ENCODE data around the gene SNRNP48.

The SNRNP48 gene

GRCh38 chr6:7604003-7604402 lies 14.0 kb downstream of the SNRNP48 start:
- no peak for DNase-seq

DNA sequence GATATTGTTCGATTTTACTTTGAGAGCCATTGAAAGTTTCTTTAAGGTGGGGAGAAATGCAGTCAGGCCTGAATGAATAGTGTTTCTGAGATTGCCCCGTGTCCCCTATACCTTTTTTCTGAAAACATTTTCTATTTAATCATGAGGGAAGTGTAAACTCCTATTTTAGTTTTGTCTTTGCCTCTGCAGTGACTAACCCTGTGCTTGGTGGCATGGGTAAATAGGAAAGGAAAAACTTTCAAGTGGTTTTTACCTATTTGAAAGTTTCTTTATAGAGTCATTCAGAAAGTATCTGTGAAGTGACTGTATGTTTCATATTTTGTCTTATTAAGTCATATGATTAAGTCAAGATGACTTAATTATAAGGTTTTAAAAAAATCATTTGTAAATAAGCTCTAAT lies 14.5 kb downstream of the SNRNP48 start:
- no peak for DNase-seq

DNA sequence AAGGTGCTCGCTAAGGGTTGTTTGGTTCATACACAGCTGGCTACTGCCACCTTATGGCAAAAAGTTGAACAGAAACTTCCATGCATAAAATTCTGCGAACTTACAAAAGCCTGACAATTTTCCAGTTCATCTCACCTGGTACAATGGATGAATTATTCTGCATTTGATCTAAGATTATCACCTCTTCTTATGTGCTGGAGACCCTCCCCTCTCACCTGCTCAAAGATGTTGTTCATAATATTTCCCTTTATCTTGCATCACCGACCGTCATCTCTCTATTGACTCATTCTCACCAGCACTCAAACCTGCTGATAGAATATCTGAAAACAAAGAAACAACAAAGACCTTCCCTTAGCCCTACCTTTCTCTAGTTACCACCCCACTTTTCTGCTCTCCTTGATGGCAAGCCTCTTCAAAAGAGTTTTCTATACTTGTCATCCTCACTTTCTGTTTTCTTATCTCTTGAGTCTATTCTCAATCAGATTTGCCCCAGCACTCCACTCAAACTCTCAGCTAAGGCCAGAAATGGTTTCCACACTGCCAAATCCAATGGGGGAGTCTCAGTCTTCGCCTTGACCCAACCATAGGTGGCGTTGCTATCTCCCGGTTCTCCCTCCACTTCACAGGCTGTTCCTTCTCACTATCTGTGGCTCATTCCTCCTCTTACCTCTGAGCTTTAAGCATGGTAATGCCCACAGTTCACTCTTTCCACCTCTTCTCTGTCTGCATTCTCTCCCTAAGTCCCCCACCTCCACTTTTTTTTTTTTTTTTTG lies 25.8 kb downstream of the SNRNP48 start:
- no peak for DNase-seq

GRCh38 chr6:7617801-7618764 lies 28.1 kb downstream of the SNRNP48 start:
- no peak for DNase-seq

GRCh38 chr6:7621761-7622160 lies 31.8 kb downstream of the SNRNP48 start:
- DNase-seq = no peak

GRCh38 chr6:7624796-7625710 lies 35.1 kb downstream of the SNRNP48 start:
- DNase-seq = no peak

DNA sequence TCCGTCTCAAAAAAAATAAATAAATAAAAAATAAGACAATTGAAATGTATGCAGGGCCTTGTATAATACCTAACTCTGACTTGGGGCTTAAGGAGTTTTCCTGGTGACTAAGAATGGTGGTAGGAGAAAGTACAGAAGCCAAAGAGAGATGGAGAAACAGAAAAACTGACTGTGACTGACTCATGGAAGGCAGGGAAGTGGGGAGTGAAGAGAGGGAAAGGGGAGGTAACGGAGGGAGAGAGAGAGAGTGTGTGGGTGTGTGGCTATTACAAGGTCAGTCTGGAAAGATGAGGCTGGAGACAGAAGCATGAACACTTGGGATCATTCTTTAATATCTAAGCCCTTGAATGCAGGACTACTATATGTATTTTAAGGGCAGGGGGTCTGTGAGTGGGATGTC lies 38.5 kb downstream of the SNRNP48 start:
- no peak for DNase-seq

GRCh38 chr6:7628909-7629308 lies 38.9 kb downstream of the SNRNP48 start:
- no peak for DNase-seq

DNA sequence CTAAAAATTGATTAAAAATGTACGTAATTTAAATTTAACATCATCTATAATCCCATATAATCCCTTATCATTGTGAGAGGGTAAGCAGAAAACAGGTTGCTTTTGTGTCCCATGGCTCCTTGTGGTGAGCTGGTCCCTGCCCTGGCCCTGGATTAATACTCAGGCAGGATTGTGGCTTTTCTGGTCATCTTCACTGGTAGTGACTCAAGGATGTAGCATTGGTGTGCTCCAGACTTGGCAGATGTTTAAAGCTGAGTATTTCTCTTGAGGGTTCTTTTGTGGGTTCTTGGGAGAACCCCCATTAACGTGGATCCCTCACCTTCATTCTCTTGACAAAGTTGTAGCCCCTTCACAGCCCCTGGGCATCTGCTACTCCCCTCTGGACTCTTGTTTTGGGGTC lies 39.3 kb downstream of the SNRNP48 start:
- no peak for DNase-seq

DNA sequence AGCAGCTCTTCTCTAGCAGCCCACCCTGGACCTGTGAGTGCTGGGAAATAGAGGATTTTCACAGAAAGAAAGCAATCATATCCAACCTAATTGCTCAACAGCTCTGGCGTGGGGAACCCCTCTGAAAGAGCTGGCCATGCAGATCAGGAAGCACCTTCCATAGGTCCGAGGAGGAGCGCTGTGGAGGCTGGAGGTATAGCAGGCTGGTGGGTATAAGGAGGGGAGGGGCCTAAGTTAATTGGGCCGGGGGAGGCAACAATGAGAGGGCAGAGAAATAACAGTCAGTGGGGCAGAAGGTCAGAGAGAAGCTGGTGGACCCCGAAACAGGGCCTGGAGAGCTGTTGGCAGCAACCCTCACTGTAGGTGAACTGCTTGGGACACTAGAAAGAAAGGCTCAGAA lies 40.8 kb downstream of the SNRNP48 start:
- DNase-seq = no peak

DNA sequence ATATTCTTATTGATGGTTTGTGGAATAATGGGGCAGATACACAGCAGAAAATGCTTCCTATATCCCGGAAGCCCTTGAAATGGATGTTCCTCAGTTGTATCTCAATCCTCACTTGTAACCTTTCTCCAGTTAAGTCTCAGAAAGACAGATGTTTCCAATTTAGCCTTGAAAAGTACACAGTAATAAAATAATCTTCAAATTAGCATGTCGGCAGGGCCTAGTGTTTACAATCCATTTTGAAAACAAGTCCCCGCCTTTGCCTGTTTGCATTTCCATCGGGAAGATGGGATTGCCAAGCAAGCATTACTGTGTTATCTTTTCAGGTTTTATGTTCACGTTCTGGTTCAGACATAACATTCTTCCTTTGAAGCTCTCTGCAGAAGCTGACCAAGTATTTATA lies 41.5 kb downstream of the SNRNP48 start:
- DNase-seq = no peak

DNA sequence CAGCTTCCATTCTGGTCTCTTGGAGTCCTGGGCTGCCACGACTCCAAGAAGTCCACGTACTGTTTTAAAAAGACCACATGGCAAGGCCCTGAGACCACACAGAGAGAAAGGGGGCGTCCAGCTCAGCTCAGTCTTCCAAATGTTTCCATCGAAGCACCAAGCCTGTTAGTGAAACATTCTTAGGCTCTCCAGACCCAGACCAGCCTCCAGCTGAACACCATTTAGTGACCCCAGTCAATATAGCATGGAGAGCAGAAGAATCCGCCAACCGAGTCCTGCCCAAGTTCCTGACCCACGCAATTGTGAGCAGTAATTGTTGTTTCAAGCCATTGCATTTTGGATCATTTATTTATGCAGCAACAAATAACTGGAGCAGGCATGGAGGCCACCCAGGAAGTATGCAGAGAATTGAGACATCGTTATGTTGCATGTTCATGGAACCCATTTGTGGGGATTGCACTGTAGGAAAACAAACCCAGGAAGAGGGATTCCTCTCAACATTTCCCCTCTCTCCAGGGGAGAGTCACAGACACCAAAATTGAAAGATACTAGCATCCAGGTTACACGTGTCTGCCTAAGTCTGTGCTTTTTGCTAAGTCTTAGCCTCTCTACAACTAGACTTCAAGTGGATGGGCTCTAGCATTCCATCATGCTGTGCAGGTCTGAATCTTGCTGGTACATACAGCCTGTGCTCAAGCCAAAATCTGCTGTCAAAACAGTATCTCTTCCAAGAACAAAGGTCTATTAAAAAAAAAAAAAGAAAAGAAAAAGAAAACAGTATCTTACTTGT lies 42.7 kb downstream of the SNRNP48 start:
- DNase-seq = no peak

GRCh38 chr6:7633361-7633760 lies 43.4 kb downstream of the SNRNP48 start:
- no peak for DNase-seq

GRCh38 chr6:7636151-7636550 lies 46.2 kb downstream of the SNRNP48 start:
- DNase-seq = no peak

- DNase-seq = no peak
Observed at GRCh38 chr6:7637533-7637932, 47.5 kb downstream of the SNRNP48 start.

GRCh38 chr6:7639427-7639826 lies 49.4 kb downstream of the SNRNP48 start:
- no peak for DNase-seq

DNA sequence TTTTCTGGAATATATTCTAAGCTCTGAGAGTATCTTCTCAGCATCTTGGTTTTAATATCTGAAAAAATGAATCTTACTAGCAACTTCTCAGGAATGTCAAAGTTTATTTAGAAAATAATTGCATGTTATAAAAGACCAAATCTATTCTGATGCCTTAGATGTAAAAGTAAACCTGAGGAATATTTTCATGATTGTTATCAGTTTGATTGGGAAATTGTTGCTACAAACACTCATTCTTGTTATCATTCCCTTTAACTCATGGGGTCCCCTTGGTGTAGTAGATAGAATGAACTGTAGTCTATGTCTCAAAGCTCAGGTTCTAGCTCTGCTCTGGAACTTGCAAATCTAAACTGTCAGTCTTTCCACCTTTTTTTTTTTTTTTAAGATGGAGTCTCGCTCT lies 50.0 kb downstream of the SNRNP48 start:
- DNase-seq = no peak

DNA sequence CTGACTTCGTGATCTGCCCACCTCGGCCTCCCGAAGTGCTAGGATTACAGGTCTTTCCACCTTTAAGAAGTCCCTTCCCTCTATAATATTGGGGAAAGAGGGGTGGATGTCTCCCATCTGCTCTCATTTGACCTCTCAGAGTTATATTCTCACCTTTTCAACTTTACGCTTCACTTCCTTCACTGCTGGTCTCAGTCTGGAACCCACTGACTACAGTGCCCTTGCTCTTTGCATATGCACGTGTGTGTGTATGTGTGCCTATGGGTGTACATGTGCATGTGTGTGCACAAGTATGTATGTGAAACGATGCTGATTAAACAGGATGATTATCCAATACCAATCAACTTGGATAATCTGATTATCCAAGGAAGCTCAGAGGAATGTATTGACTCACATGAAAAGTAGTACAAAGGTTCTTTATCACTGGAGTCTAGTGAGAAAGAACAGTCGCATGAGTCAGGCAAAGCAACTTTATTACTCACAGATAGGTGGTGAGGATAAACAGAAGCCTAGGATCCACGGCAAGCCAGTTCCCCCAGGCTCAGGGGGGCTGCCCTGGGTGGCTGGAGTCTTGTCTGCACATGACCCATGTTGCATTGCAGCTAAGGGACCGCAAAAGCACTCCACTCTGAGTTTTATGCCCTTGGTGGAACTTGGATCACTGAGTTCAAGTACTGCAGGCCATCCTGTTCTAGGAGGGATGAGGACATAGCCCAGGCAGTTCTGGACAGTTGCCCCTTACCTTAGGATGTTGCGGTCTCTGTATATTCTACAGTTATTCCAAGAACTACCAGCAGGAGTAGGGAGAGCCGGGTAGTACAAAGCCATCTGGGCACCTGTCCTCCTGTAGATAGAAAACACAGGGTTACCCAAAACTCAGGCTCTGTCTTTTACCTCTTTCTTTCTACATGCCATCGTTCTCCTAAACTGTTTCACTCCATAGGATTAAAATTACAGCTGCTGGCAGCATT lies 50.9 kb downstream of the SNRNP48 start:
- no peak for DNase-seq

- DNase-seq = no peak
Observed at GRCh38 chr6:7642791-7643190, 52.8 kb downstream of the SNRNP48 start.

DNA sequence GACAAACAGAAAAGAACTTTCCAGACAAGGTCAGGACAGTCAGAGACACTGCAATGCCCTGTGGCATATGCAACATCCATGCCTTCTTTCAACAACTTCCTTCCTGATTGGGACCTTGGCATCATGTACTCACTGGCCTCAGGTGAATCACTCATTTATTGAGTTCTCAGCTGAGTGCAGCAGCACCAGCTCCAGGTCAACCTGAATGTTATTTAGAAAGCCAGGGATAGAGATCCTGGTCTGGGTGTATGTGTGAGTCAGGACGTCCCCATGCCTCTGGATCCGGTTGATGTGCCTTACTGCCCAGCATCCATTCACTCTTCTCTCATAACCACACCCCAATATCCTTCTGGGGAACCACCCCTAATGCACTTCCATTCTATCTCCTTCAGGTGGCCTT lies 54.4 kb downstream of the SNRNP48 start:
- no peak for DNase-seq

DNA sequence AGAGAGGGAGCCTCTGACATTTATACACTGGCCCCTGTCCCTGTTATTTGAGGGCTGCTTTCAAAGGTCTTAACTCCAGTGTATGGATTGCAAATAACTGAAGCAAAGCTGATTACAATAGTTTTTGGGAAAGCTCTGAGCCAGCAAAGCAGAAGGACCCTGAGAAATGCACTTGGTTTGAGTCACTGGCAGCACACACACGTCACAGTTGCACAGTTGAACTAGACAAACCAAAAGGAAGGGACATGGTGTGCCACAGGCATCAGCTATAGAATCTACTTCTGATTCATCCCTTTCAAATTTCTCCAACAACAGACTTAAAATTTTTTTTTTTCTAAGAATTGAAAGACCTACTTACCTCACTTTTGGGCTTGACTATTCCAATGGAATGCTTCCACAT lies 56.4 kb downstream of the SNRNP48 start:
- no peak for DNase-seq
